Stimulated activated CD8-positive, alpha-beta memory T cell treated with anti-CD3 and anti-CD28 coated beads, Interleukin-15, amount 100 ng/mL, for 4 hours (primary cell): ENCODE results near the gene MCMBP.

Source experiments
- DNase-seq, 2 donors: peaks; one replicate each; pipeline ENCODE4 v3.0.0-alpha.2; 2020; ENCODE audit warnings: low read depth in 2 of 2

Gene MCMBP

DNA sequence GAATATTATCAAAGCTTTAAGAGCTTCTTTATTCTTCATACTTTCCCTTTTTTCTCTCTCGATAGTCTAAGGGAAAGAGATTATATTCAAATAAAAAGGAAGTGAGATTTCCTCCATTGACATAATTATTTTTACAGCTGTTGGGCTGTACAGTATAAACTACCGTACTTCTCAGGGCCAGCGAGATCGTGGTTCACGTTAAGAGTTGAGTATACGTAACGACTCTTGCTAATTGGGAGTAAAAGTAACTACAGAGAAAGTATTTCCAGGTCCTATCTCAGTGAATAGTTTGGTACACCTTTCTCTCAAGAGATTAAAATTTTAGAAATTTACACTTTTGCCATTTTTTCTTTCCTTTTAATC lies 89.0 kb downstream of the MCMBP start:
- no peak for DNase-seq

GRCh38 chr10:119782981-119783664 lies 89.5 kb downstream of the MCMBP start:
- DNase-seq, result no peak

- DNase-seq, result no peak
These were observed 91.1 kb downstream of the MCMBP start for GRCh38 chr10:119781498-119781897.

GRCh38 chr10:119780879-119781480 lies 91.7 kb downstream of the MCMBP start:
- no peak for DNase-seq
